A549 (cell line): ENCODE results near the gene LRFN2. TPM values are rescaled to one million over a fixed set of nuclear protein-coding genes. Genes with fewer than 3 reads are reported as not detected.

Experiments used
- ATAC-seq, 2 experiments: fragments of 200-7000 bp in 1 of 2; fragments of >200 bp in 1 of 2; cut with Nextera tagmentation in 1 of 2; cut with Tn5 transposase in 1 of 2; 3 replicates each; pipeline versions ENCODE4 v1.8.0 to v1.9.1; 2018 to 2020; ENCODE audit warnings: mild to moderate bottlenecking in 1 of 2, moderate library complexity in 1 of 2
- CTCF ChIA-PET: fragments of 300-600 bp; sonication (Branson Sonifier 250); formaldehyde crosslinking; extraction: SDS; loops from one replicate; lab custom pipeline; 2021; ENCODE audit warnings: antibody characterized with exemption, inconsistent platforms; lab: Yijun Ruan, JAX
- POLR2A ChIA-PET: fragments of 350-600 bp; formaldehyde crosslinking; extraction: SDS; loops from one replicate; lab custom pipeline; 2021; ENCODE audit warnings: antibody characterized with exemption, inconsistent platforms; lab: Yijun Ruan, JAX
- DNase-seq, 2 experiments: peaks; one replicate each; pipeline versions ENCODE4 v3.0.0 to v3.0.0-alpha.2; 2011 to 2016; ENCODE audit warnings: low read depth in 1 of 2, low spot score in 1 of 2
- FAIRE-seq: peaks from 2 replicates; lab custom pipeline; 2011; peaks lifted over from hg19 to GRCh38; lab: Jason Lieb, UNC
- H3K27ac ChIP-seq, 2 experiments: fragments of >200 bp; sonication (Bioruptor Twin); formaldehyde crosslinking; 3 replicates each; pipeline ENCODE4 v1.5.1; 2016 to 2017
- H3K4me1 ChIP-seq: fragments of >200 bp; sonication (Bioruptor Twin); formaldehyde crosslinking; 3 replicates; pipeline ENCODE4 v1.6.1; 2016
- H3K4me2 ChIP-seq: fragments of >200 bp; sonication (Bioruptor Twin); formaldehyde crosslinking; 3 replicates; pipeline ENCODE4 v1.6.1; 2016
- H3K4me3 ChIP-seq: fragments of >200 bp; sonication (Bioruptor Twin); formaldehyde crosslinking; 3 replicates; pipeline ENCODE4 v1.5.1; 2016
- H3K9me3 ChIP-seq: fragments of >200 bp; sonication (Bioruptor Twin); formaldehyde crosslinking; 3 replicates; pipeline ENCODE4 v1.6.1; 2016
- ATOH8 ChIP-seq: fragments of 250-450 bp; sonication (Bioruptor Pico); IDR thresholded peaks from 2 replicates; pipeline ENCODE4 v1.5.0; 2020; ENCODE audit warnings: low read depth, mild to moderate bottlenecking, moderate library complexity
- BHLHE40 ChIP-seq: IDR thresholded peaks from 2 replicates; pipeline ENCODE4 v1.6.1; 2012; ENCODE audit warnings: low read depth, low read length, inconsistent platforms
- CBX2 ChIP-seq: fragments of 200-600 bp; sonication (generic); IDR thresholded peaks from 2 replicates; pipeline ENCODE4 v1.6.1; 2016; ENCODE audit warnings: low read depth, mild to moderate bottlenecking, borderline replicate concordance
- CHD4 ChIP-seq: fragments of 200-600 bp; sonication (generic); IDR thresholded peaks from 2 replicates; pipeline ENCODE4 v1.6.1; 2016; ENCODE audit warnings: antibody characterized with exemption, mild to moderate bottlenecking, borderline replicate concordance
- E2F6 ChIP-seq: IDR thresholded peaks from 2 replicates; pipeline ENCODE4 v1.6.1; 2012; ENCODE audit warnings: low read depth, borderline replicate concordance
- ESRRA ChIP-seq: fragments of 150-350 bp; IDR thresholded peaks from 2 replicates; pipeline ENCODE4 v1.6.1; 2014; ENCODE audit warnings: mild to moderate bottlenecking, low read length, borderline replicate concordance
- FOSL2 ChIP-seq, 2 experiments: fragments of 450-650 bp in 1 of 2; fragments of >200 bp in 1 of 2; sonication (Bioruptor Twin) in 1 of 2; formaldehyde crosslinking; IDR thresholded peaks; 2 replicates each; pipeline versions ENCODE4 v1.5.0 to v1.6.1; 2016 to 2020; ENCODE audit warnings: mild to moderate bottlenecking in 1 of 2, moderate library complexity in 1 of 2
- GATA3 ChIP-seq: IDR thresholded peaks from 2 replicates; pipeline ENCODE4 v1.6.1; 2012; ENCODE audit warnings: borderline replicate concordance
- HOXA7 ChIP-seq: fragments of 250-450 bp; sonication (Bioruptor Pico); IDR thresholded peaks from 2 replicates; pipeline ENCODE4 v1.5.0; 2020; ENCODE audit warnings: mild to moderate bottlenecking, moderate library complexity
- HOXB5 ChIP-seq: fragments of 250-450 bp; sonication (Bioruptor Pico); IDR thresholded peaks from 2 replicates; pipeline ENCODE4 v1.5.0; 2020; ENCODE audit warnings: mild to moderate bottlenecking, moderate library complexity
- JUNB ChIP-seq: fragments of >200 bp; sonication (Bioruptor Twin); formaldehyde crosslinking; IDR thresholded peaks from 2 replicates; pipeline ENCODE4 v1.6.1; 2016
- KDM5A ChIP-seq: fragments of 200-600 bp; sonication (generic); IDR thresholded peaks from 2 replicates; pipeline ENCODE4 v1.6.1; 2016; ENCODE audit warnings: antibody characterized with exemption, mild to moderate bottlenecking
- NPAS2 ChIP-seq: fragments of 250-450 bp; sonication (Bioruptor Pico); IDR thresholded peaks from 2 replicates; pipeline ENCODE4 v1.8.0; 2022; ENCODE audit warnings: mild to moderate bottlenecking, moderate library complexity, borderline replicate concordance
- PHF8 ChIP-seq: fragments of 200-600 bp; sonication (generic); IDR thresholded peaks from 2 replicates; pipeline ENCODE4 v1.6.1; 2016; ENCODE audit warnings: low read depth, mild to moderate bottlenecking, antibody characterized with exemption, moderate library complexity, borderline replicate concordance
- RAD21 ChIP-seq, 2 experiments: fragments of >200 bp in 1 of 2; sonication (Bioruptor Twin) in 1 of 2; formaldehyde crosslinking in 1 of 2; IDR thresholded peaks in 1 of 2; conservative IDR thresholded peaks in 1 of 2; 2 replicates in 1 of 2; 3 replicates in 1 of 2; pipeline ENCODE4 v1.6.1; 2012 to 2018; ENCODE audit warnings: inconsistent platforms in 1 of 2
- REST ChIP-seq: fragments of 200-600 bp; sonication (generic); IDR thresholded peaks from 2 replicates; pipeline ENCODE4 v1.6.1; 2016; ENCODE audit warnings: antibody characterized with exemption, mild to moderate bottlenecking, moderate library complexity
- TP53 ChIP-seq: fragments of 250-450 bp; sonication (Bioruptor Pico); IDR thresholded peaks from 2 replicates; pipeline ENCODE4 v1.5.0; 2021; ENCODE audit warnings: mild to moderate bottlenecking, moderate library complexity
- USF2 ChIP-seq: fragments of 450-650 bp; IDR thresholded peaks from 2 replicates; pipeline ENCODE4 v1.6.1; 2014; ENCODE audit warnings: antibody characterized with exemption
- ZFP36 ChIP-seq: fragments of 450-650 bp; IDR thresholded peaks from 2 replicates; pipeline ENCODE4 v1.6.1; 2014; ENCODE audit warnings: borderline replicate concordance; ENCODE audit not compliant: partially characterized antibody
- WGBS: methylation state at CpG from one replicate; pipeline ENCODE4 v1.1.6; 2017; ENCODE audit errors: missing lambda C conversion rate; 5-methylcytosine and 5-hydroxymethylcytosine counted together
- polyA plus RNA-seq, 4 experiments: library from polyadenylated mRNA; depleted of rRNA in 3 of 4; stranded (reverse); fragments of >200 nt; fragmentation: RNase III in 1 of 4; extraction: RNeasy Plus Mini Kit Qiagen cat#74134 plus additional on column Dnase treatment in 1 of 4; gene quantifications; 2 replicates in 3 of 4; 3 replicates in 1 of 4; pipeline ENCODE4 v1.2.3, GENCODE V29; 2011 to 2017
- TF ChIP-seq, protein P1 (sequence below): fragments of >200 bp; sonication (Bioruptor Twin); formaldehyde crosslinking; IDR thresholded peaks from 3 replicates; pipeline ENCODE4 v1.5.1; 2016

The LRFN2 gene
- polyA plus RNA-seq, 2 of the 4 experiments (the other 2 are of a cell fraction): not detected

- H3K4me2 ChIP-seq: no peak overlapping the region
- H3K4me1 ChIP-seq: no peaks in the 10 kb centered on the region
- ChIA-PET CTCF (no interaction called here), POLR2A (no interaction called here)
- no peak for TF ChIP-seq ATOH8 (CRISPR knock-in tag)
- no peak for TF ChIP-seq CHD4
- no peak for TF ChIP-seq ESRRA
- no peak for TF ChIP-seq RAD21 (conservative IDR thresholded peaks at IDR 0.05 in 1 of 2, IDR thresholded peaks at IDR 0.05 in 1 of 2)
- TF ChIP-seq, protein P1, sequence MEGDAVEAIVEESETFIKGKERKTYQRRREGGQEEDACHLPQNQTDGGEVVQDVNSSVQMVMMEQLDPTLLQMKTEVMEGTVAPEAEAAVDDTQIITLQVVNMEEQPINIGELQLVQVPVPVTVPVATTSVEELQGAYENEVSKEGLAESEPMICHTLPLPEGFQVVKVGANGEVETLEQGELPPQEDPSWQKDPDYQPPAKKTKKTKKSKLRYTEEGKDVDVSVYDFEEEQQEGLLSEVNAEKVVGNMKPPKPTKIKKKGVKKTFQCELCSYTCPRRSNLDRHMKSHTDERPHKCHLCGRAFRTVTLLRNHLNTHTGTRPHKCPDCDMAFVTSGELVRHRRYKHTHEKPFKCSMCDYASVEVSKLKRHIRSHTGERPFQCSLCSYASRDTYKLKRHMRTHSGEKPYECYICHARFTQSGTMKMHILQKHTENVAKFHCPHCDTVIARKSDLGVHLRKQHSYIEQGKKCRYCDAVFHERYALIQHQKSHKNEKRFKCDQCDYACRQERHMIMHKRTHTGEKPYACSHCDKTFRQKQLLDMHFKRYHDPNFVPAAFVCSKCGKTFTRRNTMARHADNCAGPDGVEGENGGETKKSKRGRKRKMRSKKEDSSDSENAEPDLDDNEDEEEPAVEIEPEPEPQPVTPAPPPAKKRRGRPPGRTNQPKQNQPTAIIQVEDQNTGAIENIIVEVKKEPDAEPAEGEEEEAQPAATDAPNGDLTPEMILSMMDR: no peak
- TF ChIP-seq REST: no peak
- no peak for TF ChIP-seq BHLHE40
- no peak for TF ChIP-seq NPAS2 (CRISPR knock-in tag)
- no peak for TF ChIP-seq GATA3
- no peak for TF ChIP-seq CBX2
- no peak for TF ChIP-seq E2F6
- no peak for TF ChIP-seq ZFP36
- no peak for TF ChIP-seq HOXA7
- TF ChIP-seq USF2: no peak
- TF ChIP-seq JUNB: no peak
- ATAC-seq (no peak), DNase-seq (no peak), FAIRE-seq (no peak)
- H3K4me3 ChIP-seq: no peak overlapping the region
- WGBS: 26% methylated on average over 5 of the region's 5 CpGs
- H3K27ac ChIP-seq: no peak overlapping the region
- H3K9me3 ChIP-seq: no peaks in the 10 kb centered on the region
These were observed 63.5 kb downstream of the LRFN2 start for GRCh38 chr6:40523505-40524172.

GRCh38 chr6:40521496-40521895 is 65.7 kb downstream of the LRFN2 start:
- Histone ChIP-seq H3K27ac (no peak overlapping the region), H3K9me3 (no peaks in the 10 kb centered on the region), H3K4me1 (no peaks in the 10 kb centered on the region), H3K4me2 (no peak overlapping the region), H3K4me3 (no peak overlapping the region)
- TF ChIP-seq HOXB5 (CRISPR knock-in tag) (no peak), TP53 (CRISPR knock-in tag) (no peak), PHF8 (no peak), KDM5A (no peak), FOSL2 (IDR thresholded peaks at IDR 0.05) (no peak), FOSL2 (CRISPR knock-in tag; IDR thresholded peaks at IDR 0.05) (no peak)
- DNase-seq: no peak
- POLR2A ChIA-PET: no interaction called here
- 39% methylated on average over 5 of the region's 6 CpGs for WGBS
- FAIRE-seq: no peak
- no peak for ATAC-seq
- CTCF ChIA-PET: no interaction called here
